ENCODE measurements around the gene MTA3.

The MTA3 gene

DNA sequence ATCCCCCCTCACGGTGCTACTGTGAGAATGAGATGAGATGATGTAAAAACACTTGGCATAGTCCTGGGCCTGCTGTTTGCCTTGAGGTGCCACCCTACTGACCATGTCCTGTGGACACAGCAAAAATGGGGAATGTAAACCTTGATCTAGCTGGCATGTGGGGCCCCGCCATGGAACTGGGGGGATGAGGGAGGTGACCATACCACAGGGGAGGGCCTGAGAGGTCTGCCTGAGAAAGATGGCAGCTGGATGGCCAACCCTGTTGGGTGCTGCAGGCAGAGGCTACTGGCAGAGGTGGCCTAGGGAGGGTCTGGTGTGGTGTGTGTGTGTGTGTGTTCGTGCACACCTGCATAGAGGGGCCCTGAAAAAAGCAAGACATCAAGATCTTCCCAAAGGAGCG is 223.2 kb downstream of the MTA3 start:
- DNase-seq, result no peak

DNA sequence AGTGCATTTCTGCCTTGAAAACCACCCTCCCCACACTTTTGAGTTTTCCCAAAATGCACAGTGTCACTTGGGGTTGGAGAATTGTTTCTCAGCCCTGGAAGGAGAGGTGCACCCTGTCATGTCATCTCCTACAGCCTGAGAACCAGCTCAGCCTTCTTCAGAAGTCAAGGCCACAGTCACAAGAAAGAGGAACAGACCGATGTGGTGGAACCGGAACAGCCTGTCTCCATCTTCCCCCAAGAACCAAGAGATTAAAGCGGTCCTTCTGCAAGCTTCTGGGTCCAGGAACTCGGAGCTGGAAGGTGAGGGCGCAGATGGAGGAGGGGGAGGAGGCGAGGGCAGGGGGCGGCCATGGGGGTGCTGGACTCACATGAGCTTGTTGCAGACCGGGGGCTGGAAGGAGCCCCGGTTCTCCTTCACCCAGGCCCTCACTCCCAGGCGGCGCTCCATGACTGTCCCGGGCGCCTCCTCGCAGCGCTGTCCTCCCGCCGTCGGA is 223.7 kb downstream of the MTA3 start:
- DNase-seq, result peak; percentile 68

DNA sequence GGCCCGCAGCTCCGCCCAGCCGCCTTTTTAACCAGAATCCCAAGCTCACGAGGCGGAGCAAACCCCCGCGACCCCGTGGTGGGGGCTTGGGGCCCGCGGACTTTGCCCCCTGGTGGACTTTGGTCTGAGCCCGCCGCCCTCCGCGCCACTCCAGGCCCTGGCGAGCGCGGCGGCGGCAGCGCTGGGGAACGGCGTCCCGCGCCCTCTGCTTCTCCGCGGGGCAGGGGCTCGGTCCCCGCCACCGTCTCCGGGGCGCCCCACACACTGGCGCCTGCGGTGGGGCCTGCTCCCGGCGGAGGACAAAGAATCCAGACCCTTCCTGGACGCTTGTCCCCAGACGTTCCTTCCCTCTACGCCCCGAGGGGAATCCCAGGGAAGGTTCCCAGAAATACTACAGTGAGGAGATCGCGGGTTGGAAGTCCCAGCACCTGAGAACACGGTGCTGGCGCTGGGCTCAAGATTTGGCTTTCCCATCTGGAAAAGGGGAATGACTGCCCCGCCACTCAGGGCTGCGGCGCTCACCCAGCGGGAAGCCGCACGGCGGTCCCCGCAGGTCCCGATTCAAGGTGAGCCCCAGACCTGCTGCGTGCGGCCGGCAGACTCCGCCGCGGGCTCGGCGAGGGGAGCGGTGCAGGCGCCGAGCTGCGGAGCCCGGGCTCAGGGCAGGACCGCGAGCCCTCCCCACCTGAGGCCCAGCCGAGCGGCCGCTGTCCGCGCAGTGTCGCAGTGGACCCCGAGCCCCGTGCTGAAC is 224.3 kb downstream of the MTA3 start, which contains the start of gene HAAO:
Gene HAAO (minus strand): TSS at position 1 of the 751 bp plus-strand sequence. CDS start 47 bp downstream, outside the sequence.
- DNase-seq, result no peak

DNA sequence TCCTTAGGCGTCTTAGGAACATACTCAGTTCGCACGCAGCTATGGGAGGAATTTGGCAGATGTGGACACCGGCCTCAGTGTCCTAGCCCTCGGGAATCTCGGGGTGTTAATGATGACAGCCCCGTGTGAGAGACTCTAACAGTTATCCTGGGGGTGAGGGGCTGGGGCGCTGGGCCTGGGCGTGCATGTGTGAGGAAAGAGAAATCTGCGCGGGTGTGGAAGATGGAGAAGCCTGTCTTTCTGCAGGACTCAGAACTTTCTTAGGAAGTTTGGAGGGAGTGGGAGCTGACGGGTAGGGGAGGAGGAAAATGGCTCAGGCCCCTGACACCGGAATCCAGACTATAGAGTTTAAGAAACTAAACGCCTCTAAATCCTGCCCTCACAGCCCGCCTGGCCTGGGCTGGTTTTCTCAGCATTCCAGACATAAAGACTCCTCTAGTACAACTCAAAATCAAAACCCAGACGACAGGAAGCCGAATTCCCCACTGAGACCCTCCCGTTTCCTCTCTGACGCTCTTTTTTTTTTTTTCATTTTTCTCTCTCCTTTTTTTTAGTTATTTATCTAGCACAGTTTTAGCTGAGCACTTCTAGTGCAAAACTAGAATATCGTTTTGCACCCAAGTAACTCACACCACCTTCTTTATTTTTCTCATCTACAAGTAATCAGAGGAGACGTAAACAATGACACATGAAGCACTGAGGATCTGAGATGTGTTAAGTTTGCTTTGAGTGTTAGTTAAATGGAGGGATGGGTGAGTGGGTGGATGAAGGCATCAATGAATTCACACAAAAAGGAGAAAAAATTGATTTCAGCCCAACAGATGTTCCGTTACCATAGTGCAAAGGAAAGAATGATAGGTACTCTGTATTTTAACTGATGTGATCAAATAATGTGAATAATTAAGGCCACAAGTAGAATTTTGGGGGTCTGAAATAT is 225.2 kb downstream of the MTA3 start:
- DNase-seq, result no peak

DNA sequence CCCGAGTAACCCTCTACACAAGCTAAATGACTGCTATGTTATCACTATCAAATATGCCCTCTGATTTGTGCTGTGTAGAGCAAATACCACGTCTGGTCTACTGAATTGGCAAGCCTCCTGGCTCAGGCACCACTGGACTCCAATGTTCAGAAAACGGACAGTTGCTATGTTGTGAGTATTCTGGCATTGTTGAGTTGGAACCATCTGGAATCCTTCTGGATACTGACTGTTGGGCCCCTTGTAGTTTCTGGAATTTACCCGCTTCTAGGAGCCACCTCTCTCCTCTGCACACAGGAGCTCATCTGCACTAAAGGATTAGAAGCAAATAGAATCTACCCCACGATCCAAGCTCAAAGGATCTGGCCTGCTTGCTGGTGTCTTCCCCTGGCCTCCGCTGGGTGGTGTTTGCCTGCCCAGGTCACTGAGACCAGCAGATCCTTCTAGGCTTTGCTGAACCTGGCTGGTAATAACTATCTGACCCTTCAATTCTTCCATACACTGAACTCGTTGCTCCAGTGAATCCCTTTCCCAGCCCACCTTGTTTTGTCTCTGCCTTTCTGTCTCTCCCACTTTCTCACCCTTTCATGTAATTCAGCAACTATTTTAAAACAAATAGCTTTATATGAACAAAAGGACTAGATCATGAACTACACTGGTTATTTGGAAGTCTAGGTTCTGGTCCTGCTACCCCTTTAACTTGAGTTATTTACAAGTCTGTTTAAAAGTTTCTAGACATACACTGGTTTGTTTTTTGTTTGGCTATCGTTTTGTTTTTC is 226.0 kb downstream of the MTA3 start:
- DNase-seq, result no peak

DNA sequence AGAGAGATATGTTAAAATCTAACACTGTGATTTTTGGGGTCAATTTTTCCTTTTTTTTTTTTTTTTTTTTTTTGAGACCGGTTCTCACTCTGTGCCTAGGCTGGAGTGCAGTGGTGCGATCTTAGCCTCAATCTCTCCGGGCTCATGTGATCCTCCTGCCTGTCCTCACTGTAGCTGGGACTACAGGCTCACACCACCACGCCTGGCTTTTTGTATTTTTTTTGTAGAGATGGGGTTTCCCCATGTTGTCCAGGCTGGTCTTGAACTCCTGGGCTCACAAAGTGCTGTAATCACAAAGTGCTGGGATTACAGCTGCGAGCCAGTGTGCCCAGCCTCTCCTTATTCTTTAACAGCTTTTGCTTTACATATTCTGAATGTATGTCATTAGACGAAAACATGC is 226.8 kb downstream of the MTA3 start:
- no peak for DNase-seq

DNA sequence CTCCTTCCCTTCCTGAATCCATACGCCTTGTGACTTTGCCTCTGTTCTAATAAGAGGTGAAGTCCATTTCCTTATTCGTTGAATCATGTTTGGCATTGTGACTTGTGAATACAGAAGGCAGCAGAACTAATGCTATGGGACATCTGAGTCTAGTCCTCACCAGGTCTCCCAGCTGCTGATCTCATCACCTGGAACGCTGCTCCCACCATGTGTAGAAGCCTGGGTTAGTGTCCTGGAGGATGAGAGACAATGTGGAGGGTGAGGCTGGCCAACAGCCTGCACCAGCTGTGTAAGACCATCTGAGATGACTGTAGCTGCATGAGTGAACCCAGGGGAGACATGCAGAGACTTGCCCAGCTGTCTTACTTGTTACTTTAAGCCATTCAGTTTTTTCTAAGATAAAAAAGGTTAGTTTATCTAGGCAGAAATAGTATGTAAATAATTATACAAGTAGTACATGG is 227.4 kb downstream of the MTA3 start:
- no peak for DNase-seq

DNA sequence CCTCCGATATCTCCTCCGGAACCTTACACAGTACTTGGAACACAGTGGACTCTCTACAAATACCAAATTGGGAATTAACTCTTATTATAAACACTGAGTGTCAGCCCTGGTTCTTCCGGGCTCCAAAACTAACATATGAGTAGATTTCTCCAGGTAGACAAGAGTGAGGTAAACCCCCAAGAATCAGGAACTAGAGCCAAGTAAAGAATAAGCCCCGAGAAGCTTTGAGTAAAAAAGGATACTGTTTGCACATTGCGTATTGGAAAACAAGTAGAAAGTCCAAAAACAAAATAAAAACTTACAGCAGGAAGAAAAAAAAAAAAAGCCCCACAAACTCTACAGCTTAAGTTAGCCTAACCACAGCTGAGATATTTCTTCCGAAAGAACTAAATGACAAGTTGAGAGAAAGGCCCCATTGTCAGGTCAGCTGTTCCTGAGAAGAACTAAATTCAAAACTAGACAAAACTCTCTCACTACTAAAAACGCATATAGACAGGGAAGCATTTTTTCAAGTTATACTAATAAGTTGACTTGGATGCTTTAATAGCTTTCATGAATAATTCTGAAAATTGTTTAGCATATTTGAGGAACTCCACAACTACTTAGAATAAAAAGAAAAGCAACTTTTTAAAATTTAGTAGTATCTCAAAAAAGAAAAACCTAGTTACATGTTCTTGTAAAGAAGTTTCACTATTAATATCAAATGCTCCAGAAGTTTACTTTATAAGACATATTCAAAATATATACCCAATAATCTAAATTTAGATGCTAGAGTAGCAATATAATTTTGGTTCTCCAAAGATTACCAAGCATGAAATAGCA is 228.2 kb downstream of the MTA3 start:
- no peak for DNase-seq

DNA sequence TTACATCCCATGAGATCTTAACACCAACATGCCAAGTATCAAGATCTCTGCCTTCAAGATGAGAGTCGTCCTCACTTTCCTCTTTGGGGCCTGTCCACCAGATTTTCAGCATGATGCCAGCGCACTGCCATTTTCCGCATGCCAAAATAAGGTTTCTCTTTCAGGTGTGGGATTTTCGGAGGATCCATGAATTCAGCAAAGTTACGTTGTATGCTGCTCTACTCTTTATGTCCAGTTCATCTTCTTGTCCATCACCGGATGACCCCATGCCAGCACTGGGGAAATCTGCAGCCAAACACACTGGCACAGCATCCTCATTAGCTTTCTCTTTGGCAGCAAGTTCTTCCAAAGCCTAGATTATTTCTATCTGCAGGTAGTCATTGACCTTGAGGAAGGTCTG is 228.8 kb downstream of the MTA3 start:
- no peak for DNase-seq

DNA sequence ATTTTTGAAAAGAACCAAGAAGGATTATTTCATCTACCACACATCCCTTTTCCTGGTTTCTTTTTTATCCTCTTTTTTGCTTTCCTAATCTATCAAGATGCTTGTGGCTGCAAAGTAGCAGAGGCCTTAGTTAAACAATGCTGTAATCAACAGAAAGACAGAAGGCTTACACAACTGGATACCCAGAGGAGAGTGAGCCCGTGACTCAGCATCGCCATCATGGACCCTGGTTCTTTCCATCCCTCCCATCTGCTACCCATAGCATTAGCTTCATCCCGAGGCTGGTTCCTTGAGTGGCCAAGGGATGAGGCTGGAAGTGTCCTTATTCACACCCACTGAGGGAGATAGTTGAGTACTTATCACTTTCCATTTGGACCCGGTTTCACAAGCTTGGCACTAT is 231.4 kb downstream of the MTA3 start:
- peak; percentile 57 for DNase-seq

DNA sequence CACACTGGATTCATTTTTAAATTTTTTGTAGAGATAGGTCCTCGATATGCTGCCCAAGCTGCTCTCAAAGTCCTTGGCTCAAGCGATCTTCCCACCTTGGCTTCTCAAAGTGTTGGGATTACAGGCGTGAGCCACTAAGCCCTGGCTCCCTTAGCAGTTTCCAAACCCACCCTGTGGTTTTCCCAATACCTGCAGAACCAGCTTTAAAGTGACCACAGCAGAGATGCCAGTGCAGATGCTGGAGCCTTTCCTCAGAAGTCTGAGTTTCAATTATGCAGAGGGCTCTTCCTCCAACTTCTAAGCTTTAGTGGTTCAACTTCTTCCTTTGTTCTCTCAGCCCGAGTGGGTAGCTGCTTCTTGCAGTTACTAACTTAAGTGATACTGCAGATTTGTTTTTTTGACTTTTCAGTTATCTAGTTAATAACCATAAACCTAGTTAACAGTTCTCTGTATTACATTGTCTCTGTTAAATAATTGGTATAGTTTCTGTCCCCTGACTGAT is 232.1 kb downstream of the MTA3 start:
- no peak for DNase-seq

DNA sequence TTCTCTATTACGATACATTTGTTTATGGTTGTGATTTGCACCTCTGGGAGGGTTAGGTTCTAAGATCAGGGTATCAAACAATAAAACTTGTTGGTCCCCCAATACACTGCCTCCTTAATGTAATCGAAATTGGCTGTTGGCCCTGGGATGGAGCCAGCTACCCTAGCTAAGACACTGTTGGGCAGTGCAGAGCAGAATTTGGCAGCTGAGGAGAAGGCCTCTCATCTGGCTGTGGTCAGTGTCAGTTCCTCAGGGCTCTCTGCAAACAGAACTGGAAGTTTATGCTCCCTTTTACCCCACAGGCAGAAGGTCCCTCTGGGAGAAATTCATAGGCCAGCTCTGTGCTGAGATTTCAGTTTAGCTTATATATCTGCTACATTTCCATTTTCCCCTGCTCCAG is 232.5 kb downstream of the MTA3 start:
- peak; percentile 46 for DNase-seq

DNA sequence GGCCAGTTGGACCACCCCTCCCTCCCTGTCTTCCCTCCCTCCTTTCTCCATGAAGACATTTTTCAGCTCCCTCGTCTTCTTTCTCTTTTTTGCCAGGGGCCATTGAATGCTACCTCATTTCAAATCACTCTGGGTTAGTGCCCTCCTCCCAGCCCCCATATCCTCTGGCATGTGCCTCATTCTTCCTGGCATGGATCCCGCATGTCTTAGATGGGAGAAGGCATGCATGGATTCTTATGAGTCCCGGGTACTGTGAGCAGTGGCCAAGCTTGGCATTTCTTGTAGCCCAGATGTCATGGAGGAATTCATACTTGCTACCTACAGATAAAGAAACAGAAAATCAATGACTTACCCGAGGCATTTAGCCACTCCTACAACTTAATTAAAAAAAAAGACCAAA is 232.9 kb downstream of the MTA3 start:
- DNase-seq, result no peak

DNA sequence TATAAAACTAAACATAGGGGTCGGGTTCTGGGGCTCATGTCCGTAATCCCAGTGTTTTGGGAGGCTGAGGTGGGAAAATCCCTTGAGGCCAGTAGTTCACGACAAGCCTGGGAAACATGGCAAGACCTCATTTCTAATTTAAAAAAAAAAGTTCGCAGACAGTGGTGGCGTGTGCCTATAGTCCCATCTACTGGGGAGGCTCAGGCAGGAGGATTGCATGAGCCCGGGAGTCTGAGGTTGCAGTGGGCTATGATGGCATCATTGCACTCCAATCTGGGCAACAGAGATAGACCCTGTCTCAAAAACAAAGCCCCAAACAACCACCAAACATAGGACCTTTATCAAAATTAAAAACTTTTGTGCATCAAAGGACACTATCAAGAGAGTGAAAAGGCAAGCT is 233.7 kb downstream of the MTA3 start:
- DNase-seq, result no peak

DNA sequence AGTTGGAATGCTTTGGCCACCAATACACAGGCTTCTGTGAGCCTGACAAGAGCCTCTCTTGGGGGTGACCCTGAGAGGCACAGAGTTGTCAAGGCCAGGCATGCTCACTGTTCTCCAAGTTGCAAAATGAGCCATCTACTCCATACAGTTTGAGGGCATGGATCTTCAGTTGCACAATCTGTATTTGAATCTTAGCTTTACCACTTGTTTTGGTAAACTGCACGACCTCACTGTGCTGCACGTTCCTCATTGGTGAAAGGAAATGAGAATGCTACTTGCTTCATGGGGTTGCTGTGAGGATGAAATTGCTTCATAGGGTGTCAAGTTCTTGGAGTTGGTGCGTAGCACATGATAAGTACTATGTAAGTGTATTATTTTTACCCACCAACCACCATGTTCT is 235.9 kb downstream of the MTA3 start:
- peak; percentile 99 for DNase-seq

DNA sequence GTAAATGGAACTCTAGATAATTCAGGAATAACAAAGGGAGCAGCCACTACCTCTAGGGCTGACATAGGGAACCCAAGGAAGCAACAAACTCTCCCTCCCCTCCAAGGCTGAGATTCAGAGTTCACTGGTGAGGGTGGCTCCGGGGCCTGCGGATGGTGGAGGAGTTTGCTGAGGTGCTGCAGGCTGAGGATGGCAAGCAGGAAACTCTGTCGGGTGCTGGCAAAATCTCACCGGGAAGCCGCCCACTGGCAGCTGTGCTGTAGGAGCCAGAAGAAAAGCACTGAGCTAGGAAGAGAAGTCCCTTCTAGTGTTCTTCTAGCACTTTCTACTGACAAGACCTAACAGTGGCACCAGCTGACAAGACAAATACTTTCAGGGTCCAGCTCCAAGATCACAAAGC is 236.5 kb downstream of the MTA3 start:
- DNase-seq, result no peak

All from MV-4-11 (cell line).